HG03354 (cell line): Measurements from ENCODE around the gene MIS12.

Experiments used
- ATAC-seq: cut with Tn5 transposase; IDR thresholded peaks from one replicate; pipeline ENCODE4 v1.9.1; 2021; ENCODE audit warnings: mild to moderate bottlenecking; ENCODE audit not compliant: unreplicated experiment, poor library complexity, severe bottlenecking

Gene MIS12

GRCh38 chr17:5486206-5487124, at the start of gene MIS12:
Gene MIS12, plus strand, starts transcription at chr17:5486566. Its CDS starts 2,297 bp downstream, at chr17:5488863.
- ATAC-seq: peak; percentile 86

DNA sequence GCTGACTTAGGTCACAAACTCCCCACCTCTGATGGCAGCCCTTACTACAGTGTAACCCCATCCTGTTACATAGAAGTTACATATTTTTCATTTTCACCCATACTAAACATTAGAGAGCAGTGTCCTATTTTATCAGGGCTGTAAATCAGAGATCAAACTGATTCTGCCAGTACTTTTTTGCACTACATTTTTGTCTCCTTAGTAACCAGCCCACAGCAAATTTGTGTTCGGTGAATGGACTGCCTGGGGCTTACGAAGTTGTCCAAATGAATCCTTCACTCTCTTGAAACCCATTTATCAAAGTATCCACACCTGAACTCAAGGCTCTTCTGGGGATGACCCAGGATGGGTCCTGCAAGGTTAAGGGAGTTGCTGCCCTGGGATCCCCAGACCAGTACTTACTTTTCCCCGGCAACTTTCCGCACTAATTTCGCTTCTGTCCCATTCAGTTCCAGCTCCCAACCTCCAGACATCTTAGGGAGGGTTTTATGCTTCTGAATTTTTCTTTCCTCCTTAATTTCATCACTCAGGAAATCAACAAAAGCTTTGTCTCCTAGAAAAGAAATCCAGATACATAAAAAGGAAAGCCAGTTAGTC, 48.5 kb upstream of the MIS12 start:
- no peak for ATAC-seq

- peak; percentile 85 for ATAC-seq
Observed at GRCh38 chr17:5438716-5439445, 47.5 kb upstream of the MIS12 start, which contains the start of gene C1QBP. Gene C1QBP, minus strand, starts transcription at chr17:5439155. Its CDS starts 82 bp downstream, at chr17:5439073.

GRCh38 chr17:5439446-5439764, 47.0 kb upstream of the MIS12 start:
- ATAC-seq: no peak

GRCh38 chr17:5443728-5444127, 42.6 kb upstream of the MIS12 start:
- no peak for ATAC-seq

DNA sequence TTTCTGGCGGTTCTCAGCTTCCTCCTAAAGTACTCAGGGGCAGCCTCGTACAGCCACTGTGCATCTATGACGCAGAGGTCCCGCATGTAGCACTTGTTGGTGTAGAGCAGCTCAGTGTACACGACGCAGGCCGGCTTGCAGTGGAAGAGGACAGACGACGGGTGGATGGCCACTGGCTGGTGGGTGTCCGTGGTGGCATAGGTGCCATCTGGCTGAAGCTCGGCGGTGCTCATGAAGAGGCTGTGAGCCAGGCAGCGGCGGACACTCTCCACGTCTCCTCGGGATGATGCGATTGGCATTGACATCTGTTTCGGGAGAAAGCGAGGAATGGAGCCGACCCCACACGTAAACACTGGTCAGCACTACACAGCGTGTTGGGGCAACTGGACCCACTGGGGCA, 42.2 kb upstream of the MIS12 start:
- ATAC-seq: no peak

DNA sequence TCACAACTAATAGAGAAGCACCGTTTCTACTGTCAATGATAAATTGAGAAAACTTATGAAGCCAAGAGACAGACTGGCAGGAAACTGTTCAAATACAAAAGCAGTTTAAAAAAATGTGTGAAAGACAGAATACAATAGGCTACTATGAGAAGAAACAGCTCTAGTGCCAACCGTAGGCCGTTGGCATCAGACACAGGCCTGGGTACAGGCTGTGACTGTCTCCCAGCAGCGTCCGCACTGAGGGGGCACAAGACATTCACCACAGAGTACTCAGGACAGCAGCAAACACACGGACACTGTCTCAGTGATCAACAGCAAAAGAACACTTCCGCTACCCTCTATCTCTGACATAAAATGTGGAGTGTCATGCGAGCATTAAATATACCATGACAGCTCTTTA, 39.6 kb upstream of the MIS12 start:
- no peak for ATAC-seq

DNA sequence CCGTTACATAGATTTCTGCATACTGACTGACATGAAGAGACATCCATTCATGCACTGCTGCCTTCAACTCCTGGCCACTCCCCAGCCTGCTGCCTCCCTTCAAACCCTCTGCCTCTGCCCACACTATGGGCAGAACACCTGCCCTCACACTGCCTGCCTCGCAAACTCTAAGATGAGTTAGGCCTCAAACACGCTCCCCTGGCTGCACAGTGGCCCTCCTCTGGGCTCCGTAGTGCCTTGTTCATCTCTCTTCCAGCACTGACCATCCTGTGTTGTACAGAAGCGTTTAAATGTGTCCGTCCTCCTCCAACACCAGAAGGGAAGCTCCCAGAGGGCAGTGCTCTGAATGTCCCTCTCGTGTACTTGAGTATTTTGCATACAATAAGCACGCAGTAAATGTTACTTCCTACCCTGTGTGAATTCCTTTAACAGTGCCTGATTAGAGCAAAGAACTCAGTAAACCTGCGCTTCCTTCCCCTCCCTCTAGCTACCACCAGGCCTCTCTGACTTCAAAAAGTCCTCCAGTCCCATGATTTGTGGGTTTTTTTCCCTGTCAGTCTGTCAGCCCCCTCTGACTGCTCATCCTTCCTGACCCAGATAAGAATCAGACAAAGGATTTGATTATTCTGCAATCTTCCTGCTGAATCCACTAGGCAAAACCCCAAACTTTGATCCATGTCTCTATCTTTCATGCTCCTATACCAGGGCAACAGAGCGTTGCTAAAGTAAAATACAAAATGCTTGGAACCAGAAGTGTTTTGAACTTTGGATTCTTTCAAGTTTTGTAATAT, 21.5 kb upstream of the MIS12 start:
- ATAC-seq: no peak

GRCh38 chr17:5466295-5466694, 20.1 kb upstream of the MIS12 start:
- no peak for ATAC-seq

DNA sequence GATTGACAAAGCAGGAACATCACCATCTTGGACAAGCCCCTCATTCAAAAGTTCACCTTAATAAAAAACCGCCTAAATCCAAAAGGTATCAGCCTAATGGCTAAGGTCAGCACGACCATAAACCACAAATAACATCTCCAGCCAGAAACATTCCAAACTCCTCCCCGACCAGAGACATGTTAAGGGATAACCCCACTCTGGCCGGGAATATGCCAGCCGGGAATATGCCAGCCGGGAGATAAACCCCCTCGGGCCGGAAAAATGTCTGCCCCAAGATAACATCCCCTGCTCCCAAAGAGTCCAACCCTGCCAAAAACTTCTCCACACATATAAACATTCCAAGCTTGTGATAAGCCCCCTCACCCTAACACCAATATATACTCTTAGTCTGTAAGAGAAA, 18.9 kb upstream of the MIS12 start:
- no peak for ATAC-seq

DNA sequence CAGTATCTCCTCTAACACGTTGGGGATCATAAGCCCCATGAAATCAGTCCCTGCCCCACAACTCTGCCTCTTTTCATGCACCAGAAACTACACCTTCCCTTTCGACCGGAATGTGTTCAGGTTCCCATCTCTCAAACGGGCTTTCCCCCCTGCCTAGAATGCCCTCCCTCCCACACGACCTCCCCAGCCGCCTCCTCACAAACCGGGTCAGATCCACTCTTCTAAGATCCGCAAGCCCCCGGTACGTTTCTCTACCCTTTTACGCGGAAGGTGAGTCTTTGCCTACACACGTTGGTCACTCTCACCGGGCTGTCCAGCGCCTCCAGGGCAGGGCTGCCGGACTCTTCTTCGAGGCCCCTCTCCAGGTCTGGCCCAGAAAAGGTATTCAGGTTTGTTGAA, 18.3 kb upstream of the MIS12 start:
- peak; percentile 8 for ATAC-seq

DNA sequence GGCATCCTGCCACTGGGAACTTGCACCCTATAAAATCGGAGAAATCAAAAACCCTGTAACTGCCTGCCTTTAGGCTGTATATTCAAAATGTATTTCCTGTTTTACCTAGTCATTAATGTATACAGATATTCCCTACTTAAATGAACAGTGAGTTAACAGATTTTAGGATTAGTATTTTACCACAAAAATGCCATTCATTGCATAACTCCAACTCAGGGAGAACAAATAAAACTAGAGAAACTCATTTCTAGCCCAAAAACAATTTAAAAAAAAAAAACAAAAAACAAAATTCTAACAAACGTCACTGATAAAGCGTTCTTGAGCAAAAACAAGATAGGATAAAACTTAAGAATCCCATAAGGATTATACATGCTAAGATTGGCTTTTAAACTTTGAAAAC, 13.9 kb upstream of the MIS12 start:
- ATAC-seq: no peak

GRCh38 chr17:5473906-5474305, 12.5 kb upstream of the MIS12 start:
- ATAC-seq: no peak

DNA sequence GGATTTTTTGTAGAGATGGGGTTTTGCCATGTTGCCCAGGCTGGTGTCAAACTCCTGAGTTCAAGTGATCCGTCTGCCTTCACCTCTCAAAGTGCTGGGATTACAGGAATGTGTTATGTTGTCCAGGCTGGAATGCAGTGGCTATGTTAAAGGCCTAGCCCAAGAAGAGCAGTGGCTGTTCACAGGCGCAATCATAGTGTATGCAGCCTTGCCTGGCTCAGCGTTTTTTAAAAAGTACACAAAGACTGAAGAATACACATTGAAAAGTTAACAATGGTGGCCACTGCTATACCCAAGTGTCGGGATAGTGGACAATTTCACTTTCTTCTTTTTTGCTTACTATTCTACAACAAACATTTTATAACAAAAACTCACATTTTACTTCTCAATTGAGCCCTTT, 7.4 kb upstream of the MIS12 start:
- no peak for ATAC-seq

- ATAC-seq: no peak
Observed at GRCh38 chr17:5480962-5481361, 5.4 kb upstream of the MIS12 start.

DNA sequence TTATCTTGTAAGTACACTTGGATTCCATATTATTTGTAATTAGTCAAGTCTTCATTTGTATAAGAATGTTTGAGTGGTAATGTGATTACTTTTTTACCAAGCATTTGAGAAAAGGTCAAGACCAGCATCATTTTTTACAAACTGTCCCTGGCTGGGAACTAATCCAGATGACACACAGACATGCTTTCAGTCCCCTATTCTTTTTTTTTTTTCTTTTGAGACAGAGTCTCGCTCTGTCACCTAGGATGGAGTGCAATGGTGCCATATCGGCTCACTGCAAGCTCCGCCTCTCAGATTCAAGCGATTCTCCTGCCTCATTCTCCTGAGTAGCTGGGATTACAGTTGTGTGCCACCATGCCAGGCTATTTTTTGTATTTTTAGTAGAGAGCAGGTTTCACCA, 4.9 kb upstream of the MIS12 start:
- no peak for ATAC-seq

- peak; percentile 30 for ATAC-seq
Observed at GRCh38 chr17:5485270-5486205, 828 bp upstream of the MIS12 start, which contains the start of gene DERL2. Gene DERL2, minus strand, starts transcription at chr17:5486178. Its CDS starts 17 bp downstream, at chr17:5486161.

- ATAC-seq: no peak
Observed at GRCh38 chr17:5488752-5489151, 2.4 kb downstream of the MIS12 start.

- no peak for ATAC-seq
Observed at GRCh38 chr17:5492970-5493369, 6.6 kb downstream of the MIS12 start.
